22Rv1 (cell line): ENCODE measurements around the gene CPNE9.

Source experiments
- H3K27ac ChIP-seq: fragments of 450-650 bp; 2 replicates; pipeline ENCODE4 v1.5.1; 2017
- CTCF ChIP-seq: fragments of 450-650 bp; IDR thresholded peaks from 2 replicates; pipeline ENCODE4 v1.5.1; 2017; ENCODE audit warnings: mild to moderate bottlenecking
- ZFX ChIP-seq: fragments of 450-650 bp; IDR thresholded peaks from 2 replicates; pipeline ENCODE4 v1.6.1; 2017; ENCODE audit warnings: antibody characterized with exemption, borderline replicate concordance

Gene CPNE9

DNA sequence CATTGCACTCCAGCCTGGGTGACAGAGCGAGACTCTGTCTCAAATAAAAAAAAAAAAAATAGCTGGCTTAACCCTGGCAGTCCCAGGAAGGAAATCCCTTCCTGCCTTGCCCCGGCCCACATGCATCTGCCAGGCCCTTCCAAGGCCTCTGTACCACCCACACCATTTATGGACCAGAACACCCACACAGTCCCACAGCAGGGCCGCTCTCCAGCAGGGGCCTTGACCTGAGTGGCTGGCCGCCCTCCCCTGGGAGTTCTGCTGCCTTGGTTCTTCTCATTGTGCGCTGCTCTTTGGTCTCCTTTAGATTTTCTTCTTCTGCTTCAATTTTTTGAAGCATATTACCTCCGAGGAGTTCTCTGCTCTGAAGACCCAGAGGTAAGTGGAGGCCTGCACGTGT lies 16.1 kb upstream of the CPNE9 start:
- H3K27ac ChIP-seq: no peak overlapping the region
- TF ChIP-seq CTCF: no peak
- no peak for TF ChIP-seq ZFX

DNA sequence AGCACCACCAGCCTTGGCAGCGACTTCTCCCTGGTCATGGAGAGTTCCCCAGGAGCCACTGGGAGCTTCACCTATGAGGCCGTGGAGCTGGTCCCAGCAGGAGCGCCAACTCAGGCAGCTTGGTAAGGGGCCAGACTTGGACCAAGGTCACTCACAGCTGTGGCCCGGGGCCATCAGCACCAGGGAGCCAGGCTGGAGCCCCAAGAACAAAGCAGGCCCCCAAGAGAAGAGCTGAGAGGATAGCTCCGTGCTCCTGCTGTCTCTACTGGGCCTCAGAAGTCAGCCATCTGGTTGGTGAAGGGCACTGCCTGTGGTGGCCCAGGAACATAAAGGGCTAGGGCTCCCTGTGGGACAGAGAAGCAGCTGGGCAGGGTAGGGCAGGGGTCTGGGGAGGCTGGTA lies 14.7 kb upstream of the CPNE9 start:
- no peak overlapping the region for H3K27ac ChIP-seq
- TF ChIP-seq ZFX: no peak
- TF ChIP-seq CTCF: no peak

DNA sequence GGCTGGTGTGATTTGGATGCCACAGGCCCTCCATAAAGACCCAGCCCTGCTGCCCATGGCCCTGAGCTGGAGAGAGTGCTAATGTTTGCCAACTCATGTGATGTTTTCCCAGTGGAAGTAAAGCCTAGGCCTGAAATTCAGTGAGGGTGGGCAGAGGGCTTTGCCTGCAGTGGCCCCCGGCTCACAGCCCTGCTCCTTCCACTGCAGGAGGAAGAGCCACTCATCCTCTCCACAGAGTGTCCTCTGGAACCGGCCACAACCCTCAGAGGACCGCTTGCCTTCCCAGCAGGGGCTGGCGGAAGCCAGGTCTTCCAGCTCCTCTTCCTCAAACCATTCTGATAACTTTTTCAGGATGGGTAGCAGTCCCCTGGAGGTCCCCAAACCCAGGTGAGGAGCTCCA lies 13.9 kb upstream of the CPNE9 start:
- no peak for TF ChIP-seq ZFX
- no peak for TF ChIP-seq CTCF
- H3K27ac ChIP-seq: no peak overlapping the region

DNA sequence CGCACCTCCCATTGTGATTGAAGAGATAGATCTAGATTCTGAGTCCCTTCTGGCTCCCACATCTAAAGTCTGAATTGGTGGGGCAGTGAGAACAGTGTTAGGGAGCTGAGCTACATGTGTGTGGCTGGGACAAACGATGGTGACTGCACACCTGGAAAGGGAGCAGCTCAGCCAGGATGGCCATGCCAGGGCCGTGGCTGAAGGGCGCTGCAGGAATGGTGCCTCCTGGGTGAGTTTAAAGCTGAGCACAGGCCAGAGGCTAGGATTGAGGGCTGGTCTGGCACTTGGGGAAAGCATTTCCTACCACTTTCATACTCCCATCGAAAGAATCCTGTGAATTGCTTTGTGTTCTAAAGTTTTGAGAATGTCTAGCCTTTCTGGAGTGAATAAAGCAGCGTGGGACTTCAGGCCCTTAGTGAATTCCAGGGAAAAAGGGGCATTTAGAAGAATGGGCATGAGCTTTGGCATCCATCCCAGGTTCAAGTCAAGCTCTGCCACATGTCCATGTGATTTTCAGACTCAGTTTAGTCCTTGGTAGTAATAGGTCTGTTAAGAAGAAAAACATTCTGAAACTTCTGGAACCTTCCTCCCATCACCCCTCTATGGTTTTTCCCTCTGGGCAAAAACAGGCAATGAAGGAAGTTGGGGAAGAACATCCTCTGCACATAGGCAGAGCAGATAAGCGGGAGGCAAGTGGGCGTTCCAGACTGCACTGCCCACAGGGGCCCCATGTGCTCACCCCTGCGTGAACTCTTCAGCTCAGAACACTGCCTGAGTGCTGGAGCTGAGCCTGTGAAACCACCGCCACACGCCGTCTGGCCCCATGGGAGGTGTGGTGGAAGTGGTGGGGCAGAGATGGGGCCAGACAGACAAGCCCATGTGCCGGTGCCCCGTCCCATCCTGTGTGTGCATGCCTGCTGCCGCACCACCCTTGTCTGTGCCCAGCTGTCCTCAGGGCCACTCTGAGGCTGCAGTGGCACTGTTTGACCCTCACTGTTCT lies 12.9 kb upstream of the CPNE9 start:
- H3K27ac ChIP-seq: no peak overlapping the region
- no peak for TF ChIP-seq ZFX
- no peak for TF ChIP-seq CTCF

- TF ChIP-seq ZFX (no peak), CTCF (no peak)
- H3K27ac ChIP-seq: no peak overlapping the region
Measured at GRCh38 chr3:9691636-9692035, 12.0 kb upstream of the CPNE9 start.

GRCh38 chr3:9692416-9692815 lies 11.2 kb upstream of the CPNE9 start:
- H3K27ac ChIP-seq: no peak overlapping the region
- TF ChIP-seq ZFX (no peak), CTCF (no peak)

GRCh38 chr3:9695345-9695744 lies 8.3 kb upstream of the CPNE9 start:
- TF ChIP-seq CTCF (no peak), ZFX (no peak)

More at GRCh38 chr3:9695345-9695744, 8.3 kb upstream of the CPNE9 start:
- H3K27ac ChIP-seq: no peak overlapping the region
